ENCODE measurements around the gene AGBL1. TPM values are rescaled to one million over a fixed set of nuclear protein-coding genes. Genes with fewer than 3 reads are reported as not detected.

The AGBL1 gene
- total RNA-seq, 1 donor from 2014 or later, result not detected

DNA sequence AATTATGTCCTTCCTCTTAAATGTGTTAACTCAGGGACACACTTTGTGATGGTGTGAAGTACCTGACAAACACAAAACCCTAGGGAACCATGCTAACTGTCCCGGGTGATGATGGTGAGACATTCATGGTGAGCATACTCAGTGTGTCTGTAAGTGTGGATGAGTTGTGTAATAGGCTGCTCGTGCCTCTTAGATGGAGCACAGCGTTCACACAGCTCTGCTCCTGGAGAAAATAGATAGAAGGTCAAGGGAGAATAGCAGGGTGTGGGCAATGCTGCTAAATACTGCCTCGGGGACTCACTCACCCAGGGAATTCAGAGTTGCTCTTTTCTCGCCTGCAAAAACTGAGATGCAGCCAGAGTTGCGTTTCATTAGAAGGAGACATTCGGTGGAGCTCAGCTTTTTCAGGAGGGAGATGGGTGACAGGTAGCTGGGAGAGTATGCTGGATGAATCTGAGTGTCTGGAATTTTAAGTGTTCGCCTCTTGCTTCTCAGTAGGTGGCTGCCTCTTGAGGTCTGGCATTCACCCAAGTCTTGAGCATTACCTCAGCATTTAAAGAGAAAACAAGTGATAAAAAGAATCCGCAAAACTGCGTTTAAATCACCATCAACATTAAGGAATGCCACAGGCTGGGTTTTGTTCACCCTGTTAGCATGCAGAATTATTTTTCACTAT, 813.2 kb downstream of the AGBL1 start:
- intact Hi-C loops (cut with DNase I), result no loop called here
- DNase-seq (no peak), ATAC-seq (ENCODE audit: poor library complexity) (peak; percentile 46)

DNA sequence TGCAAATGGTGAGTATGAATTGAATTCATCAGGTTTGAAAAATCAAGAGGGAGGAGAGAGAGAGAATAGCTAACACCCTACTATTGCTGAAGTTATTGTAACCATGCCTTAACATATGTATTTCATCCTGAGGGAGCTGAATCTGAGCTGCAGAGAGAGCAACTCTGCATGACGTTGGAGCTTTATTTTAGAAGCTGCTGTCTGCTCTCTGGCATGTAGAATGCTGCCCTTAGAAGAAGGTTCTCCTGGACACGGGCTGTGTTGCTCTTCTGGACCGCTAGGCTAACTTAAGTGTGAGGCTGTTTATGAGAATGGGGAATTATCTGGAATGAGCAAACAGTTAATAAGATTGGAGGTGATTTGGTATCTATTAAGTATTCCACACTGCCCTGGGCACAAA, 814.6 kb downstream of the AGBL1 start:
- peak; percentile 89 for ATAC-seq (ENCODE audit: poor library complexity)

DNA sequence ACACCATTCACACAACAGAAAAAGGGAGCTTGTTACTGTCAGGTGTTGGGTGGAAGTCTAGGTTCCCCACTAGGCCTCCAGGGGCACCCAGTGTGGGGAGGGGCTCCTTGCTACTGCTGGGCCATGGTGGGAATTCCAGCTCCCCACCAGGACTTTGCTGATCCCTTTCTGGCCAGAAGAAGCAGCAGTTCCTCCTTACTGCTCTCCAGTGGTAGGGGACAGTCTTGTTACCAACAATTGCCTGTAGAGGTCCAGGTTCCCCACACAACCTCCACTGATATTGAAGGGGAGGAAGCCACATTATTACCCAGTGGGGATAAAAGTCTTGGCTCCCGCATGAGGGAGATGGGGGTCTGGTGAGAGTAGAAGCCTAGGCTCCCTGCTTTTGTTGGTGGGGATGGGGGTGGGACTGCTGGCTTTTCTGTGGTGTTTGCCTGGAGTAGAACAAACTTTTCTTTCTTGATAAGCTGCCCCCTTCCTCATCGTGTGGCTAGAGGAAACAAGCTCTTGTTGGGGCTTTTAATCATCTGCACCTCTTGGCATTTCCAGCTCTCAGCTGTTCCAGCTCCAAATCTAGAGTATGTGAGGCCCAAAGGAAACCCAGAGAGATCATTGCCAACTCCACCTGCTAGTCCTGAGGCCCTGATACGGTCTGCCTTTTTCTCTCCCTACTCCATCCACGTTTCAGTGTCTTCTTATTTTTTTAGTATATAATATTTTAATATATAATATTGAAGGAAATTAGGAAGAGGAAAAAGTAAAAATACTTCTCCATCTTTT, 824.2 kb downstream of the AGBL1 start:
- ATAC-seq (ENCODE audit: poor library complexity), result peak; percentile 63
- intact Hi-C loops (cut with DNase I), result no loop called here

More for the DNA sequence above, 814.6 kb downstream of the AGBL1 start:
- DNase-seq, result no peak
- intact Hi-C loops (cut with DNase I), result no loop called here

DNA sequence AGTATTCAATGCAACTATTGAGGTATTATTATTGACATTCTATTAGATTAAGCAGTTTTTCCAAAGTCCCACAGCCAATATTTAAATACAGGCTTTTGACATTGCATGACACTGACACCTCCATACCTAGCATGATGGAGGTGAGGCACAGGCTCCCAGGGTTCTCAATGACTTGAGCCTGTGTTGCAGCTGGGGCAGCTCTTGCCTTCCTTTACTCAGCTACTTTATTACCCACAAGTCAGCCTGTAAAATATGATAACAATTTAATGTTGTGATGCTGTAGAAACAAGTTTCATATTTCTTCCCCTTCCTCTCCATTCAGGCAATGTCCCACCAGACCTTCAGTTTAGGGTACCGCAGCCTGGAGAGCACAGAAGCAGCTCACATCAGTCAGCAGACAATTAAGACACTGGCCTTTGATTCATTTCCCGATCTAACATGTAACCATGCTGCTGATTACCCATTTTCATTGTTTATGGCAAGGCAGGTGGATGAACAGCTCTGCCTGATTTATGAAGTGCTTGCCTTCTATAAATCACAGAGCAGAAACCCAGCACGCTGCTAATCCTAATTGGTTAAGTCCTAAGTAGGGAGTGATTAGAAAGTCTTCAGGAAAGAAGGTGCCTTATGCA, 826.1 kb downstream of the AGBL1 start:
- intact Hi-C loops (cut with DNase I), result no loop called here
- ATAC-seq (ENCODE audit: poor library complexity), result no peak
- DNase-seq, result no peak

More for the DNA sequence above, 824.2 kb downstream of the AGBL1 start:
- DNase-seq, result no peak

DNA sequence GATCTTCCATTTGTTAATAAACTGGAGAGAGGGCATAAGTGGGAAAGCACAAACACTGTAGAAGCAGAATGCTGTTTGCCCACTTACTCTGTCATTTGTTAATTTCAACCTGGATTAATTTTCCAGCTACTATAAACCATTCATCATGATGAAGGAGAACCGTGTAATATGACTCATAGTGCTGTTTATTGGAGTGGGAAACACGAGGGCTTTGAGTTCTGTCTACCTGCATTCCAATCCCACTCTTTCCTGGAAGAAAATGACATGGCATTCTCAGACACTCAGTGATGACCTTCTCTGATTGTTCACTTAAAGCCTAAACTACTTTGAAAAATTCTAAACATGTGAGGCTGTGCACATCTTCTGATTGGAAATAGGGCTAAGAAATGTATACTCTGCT, 826.7 kb downstream of the AGBL1 start:
- intact Hi-C loops (cut with DNase I), result no loop called here
- DNase-seq (no peak), ATAC-seq (ENCODE audit: poor library complexity) (no peak)

DNA sequence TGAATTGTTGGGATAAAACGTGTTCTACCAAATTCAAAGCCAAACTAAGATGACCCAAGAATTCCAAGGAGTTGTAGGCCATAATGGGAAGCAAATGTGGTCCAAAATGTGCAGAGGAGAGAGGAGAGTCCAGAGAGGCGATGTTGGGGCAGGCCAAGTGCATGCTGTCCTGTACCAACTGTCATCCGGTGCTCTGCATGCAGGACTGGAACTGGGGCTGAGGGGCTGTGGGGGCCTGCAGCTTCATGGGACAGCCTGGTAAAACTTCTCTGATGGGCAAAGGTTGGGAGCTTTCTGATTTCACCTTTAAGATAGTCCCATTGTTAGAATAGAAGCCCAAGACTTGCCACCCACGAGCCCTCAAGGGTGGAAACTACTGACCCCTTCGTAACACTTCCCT, 831.4 kb downstream of the AGBL1 start:
- ATAC-seq (ENCODE audit: poor library complexity) (no peak), DNase-seq (no peak)
- intact Hi-C loops (cut with DNase I), result loop anchor here (10.0 kb wide), 1 partner anchor 1334 kb away; no protein-coding TSS in a partner anchor

DNA sequence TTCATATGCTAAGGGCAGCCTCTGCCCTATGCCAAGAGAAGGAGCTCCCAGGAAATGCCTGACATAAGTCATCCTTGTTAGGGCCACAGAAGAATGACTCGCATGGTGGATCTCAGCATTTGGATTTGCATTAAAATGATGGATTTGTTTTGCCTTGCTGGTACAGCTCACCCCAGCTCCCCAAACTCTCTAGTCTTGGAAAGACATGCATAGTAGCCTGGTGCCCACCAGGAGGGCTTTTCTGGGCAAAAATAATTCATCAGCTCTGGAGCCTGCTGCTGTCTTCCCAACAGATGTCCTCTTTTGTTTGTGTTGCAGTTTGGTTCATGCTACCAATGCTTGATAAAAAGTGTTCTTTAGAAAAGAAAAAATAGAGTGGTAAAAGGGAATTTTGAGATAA, 833.0 kb downstream of the AGBL1 start:
- ATAC-seq (ENCODE audit: poor library complexity) (no peak), DNase-seq (no peak)
- intact Hi-C loops (cut with DNase I), result loop anchor here (10.0 kb wide), 1 partner anchor 1332 kb away; no protein-coding TSS in a partner anchor

DNA sequence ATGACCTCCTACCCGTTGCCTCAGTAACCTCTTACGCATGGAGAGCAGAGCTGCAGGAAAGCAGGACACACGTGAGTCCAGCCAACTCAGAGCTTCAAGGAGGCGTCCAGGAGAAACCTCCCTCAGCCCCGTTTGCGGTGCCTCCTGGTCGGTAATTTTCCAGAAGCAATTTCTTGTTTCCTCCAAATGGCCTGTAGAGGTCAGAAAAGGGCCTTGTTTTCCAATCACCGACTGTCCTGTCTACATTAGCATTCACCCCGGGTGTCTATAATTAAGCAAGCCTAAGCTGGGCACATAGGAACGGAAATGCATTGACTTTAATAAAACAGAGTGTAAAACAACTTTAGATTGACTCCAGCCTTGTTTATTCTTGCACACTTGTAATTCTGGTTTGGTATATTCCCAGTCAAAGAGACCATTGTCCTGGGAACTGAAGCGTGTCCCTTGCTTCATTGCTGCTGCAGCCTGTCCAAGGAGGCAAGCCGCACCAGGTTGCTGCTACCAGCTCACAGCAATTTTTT, 836.2 kb downstream of the AGBL1 start:
- intact Hi-C loops (cut with DNase I), result loop anchor here (10.0 kb wide), 1 partner anchor 1329 kb away; no protein-coding TSS in a partner anchor
- peak; percentile 79 for ATAC-seq (ENCODE audit: poor library complexity)
- no peak for DNase-seq

DNA sequence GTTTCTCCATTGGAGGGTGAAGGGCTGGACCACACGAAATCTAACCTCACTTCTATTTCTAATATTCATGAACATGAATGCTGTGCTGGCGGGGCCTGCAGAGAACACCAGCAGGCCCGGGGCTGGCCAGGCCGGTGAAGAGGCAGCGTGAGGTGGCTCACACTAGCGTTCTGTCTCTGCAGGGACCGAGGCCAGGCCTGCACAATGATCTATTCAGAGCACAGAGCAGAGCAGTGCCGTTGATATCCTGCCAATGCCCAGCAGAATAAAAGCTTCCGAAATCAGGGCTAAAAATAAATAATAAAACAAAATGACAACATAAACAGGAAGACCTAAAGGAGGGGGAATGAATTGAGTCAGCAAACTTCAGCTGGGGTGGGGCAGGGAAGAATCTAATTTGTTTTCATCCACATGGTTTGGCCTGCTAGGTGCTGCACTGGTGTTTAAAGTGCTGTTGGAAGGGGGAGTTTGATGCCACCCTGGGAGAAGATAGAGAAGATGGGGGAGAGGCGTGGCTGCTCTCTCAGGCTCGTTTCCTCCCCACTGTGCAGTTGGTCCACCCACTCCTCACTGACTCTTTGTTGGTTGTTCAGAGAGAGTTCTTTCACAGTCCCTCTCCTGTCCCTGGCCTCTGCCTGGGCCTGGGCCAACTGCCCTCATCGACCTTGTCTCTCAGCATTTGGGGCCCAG, 837.1 kb downstream of the AGBL1 start:
- peak; percentile 75 for DNase-seq
- ATAC-seq (ENCODE audit: poor library complexity), result peak; percentile 94
- intact Hi-C loops (cut with DNase I), result loop anchor here (10.0 kb wide), 1 partner anchor 1328 kb away; no protein-coding TSS in a partner anchor

DNA sequence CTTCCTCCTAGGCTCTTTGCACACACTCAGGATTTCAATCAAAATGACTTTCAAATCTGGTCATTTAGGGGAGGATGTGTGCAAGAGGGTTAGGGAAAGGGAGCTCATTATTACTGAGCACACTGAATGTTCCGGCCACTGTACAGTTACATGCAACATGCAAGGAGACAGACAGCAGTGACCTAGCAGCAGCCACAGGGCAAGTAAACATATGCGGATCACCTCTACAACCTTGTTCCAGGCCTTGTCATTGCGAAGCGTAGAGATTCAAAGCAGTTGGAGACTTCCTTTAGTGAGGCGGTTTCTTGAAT, 837.6 kb downstream of the AGBL1 start:
- peak; percentile 12 for ATAC-seq (ENCODE audit: poor library complexity)
- intact Hi-C loops (cut with DNase I), result loop anchor here (10.0 kb wide), 1 partner anchor 1327 kb away; no protein-coding TSS in a partner anchor

DNA sequence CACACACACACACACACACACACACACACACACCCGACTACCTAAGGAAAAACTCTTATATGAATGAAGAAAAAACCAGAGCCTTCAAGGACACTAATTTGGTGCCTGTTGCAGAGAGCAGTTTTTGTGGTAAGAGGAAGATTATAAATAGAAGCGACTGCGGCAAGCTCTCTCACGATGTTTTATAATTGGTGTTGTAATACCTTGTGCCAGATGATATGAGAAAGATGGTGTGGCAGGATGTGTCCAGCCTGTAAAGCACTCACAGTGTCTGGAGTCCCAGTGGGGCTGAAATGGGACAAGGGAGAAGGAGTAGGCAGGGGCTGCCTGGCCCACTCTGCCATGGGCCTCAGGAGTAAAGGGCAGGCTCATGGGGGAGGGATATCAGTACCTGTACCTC, 839.9 kb downstream of the AGBL1 start:
- no peak for DNase-seq
- intact Hi-C loops (cut with DNase I), result loop anchor here (10.0 kb wide), 1 partner anchor 1325 kb away; no protein-coding TSS in a partner anchor
- peak; percentile 60 for ATAC-seq (ENCODE audit: poor library complexity)

More for the DNA sequence above, 837.6 kb downstream of the AGBL1 start:
- no peak for DNase-seq

DNA sequence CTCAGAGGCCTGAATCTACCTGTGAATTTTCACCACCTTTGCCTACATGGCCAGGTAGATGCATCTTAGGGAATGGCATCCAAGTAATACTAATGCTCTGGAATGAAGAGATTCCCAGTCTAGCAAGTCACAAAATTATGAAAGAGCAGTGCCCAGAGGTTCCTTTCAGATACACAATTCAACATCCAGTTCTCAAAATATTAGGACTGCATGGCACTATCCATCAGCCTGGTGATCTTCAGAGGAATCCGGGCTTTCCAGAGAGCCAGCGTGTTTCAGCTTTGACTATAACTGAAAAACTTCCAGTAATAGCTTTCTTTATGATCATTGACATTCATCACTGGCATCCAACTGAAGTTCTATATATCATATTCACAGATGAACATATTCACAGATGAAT, 849.8 kb downstream of the AGBL1 start:
- intact Hi-C loops (cut with DNase I), result no loop called here
- DNase-seq (no peak), ATAC-seq (ENCODE audit: poor library complexity) (no peak)

DNA sequence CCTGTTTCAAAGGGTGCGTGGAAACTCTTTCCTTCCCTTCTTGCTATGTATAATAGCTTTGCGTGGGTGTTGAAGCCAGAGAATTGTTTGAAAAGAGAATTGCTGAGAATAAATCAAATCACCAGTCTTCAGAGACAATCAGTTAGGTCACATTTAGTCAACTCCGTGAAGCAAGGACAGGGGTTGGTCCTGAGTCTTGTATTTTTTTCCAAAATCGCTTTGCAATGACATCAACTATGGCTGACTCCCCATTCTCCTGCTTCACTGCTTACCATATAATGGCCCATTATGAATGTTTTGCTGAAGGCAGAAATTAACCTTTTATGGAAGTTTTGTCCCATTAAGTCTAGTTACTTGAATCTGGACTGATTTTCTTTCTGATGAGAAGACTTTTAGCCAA, 852.8 kb downstream of the AGBL1 start:
- ATAC-seq (ENCODE audit: poor library complexity), result no peak
- no peak for DNase-seq
- intact Hi-C loops (cut with DNase I), result no loop called here

DNA sequence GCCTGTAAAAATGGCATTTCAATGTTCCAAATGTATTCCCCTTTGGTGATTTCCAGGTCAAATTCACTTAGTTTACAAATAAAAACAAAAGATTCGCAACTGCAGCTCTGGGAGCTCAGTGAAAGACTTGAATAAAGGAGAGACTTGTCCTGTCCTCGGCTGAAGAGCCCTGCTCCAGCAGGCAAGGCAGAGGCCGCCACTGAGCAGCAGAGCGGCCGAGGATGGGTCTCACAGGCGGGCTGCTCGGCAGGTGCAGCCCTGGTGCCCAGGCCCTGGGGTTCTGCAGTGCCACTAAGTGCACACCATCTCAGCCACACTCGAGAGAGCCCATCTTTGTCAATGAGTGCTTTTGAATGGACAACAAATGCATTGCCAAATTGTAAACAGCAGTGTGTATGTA, 856.2 kb downstream of the AGBL1 start:
- ATAC-seq (ENCODE audit: poor library complexity) (no peak), DNase-seq (no peak)
- intact Hi-C loops (cut with DNase I), result no loop called here

DNA sequence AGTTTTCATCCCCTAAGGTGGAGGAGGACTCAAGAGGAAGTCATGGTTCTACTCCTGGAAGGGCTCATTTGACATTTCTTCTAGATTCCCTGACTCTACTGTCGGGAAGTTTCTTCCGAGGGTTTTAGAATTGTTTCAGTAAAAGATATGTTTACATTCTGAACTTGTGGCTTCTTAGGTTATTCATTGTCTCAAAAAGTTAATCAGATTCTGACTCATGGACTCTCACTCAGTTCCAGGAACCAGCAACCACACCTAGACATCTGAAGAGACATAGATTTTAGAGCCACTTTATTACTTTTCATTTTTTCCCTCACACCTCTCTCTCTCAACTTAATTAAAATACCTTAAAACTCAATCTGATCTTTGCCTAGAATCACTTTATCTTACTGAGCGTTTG, 862.6 kb downstream of the AGBL1 start:
- intact Hi-C loops (cut with DNase I), result no loop called here
- DNase-seq (no peak), ATAC-seq (ENCODE audit: poor library complexity) (no peak)

DNA sequence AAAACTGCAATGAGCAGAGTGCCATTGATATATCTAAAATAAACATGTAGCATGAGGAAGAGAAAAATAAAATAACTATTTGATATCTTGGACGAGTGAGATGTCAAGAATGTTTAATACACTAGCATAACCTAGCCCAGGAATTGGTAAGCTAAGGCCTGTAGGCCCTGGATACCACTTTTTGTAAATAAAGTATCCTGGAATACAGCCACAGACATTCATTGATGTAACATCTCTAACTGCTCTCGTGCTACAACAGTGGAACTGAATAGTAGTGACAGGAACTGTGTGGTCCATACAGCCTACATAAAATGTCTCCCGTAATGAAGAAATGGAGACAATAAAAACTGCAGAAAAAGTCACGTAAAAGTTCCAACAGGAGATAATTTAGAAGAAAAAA, 869.0 kb downstream of the AGBL1 start:
- intact Hi-C loops (cut with DNase I), result no loop called here
- DNase-seq (no peak), ATAC-seq (ENCODE audit: poor library complexity) (no peak)

DNA sequence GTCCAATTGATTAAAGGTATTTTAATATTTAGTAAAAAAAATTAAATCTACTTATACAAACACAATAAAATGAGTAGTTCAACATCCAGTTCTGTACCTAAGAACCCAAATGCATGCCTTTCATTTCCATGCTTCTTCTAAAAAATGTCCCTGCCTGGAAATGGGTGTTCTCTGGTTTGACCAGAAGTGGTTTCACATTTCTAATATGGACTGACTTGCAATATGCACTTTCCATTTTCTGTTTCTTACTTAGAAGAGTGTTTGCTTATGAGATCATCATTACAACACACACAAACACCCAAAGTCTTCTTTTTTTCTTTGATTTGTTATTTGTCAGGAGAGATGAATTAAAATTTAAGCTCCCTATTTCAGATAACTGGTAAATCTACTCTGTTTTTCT, 879.6 kb downstream of the AGBL1 start:
- intact Hi-C loops (cut with DNase I), result no loop called here
- no peak for ATAC-seq (ENCODE audit: poor library complexity)
- no peak for DNase-seq

DNA sequence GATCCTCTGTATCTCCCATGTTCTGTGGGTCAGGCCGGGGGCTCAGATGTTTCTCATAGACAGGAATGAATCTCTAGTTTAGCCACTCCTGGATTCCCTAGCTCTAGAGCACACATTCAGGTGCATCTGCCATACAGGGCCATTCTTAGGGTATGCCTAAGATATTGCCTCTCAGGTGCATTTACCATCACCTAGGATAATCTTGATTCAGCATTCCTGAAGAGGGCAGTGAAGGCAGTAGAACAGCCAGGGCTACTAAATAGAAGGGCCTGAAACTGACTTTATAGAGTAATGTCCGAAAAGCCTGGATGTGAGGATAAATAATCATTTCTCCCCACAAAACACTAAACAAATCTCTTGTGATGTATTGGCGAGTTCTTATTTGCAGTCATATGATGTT, 882.0 kb downstream of the AGBL1 start:
- intact Hi-C loops (cut with DNase I), result no loop called here

DNA sequence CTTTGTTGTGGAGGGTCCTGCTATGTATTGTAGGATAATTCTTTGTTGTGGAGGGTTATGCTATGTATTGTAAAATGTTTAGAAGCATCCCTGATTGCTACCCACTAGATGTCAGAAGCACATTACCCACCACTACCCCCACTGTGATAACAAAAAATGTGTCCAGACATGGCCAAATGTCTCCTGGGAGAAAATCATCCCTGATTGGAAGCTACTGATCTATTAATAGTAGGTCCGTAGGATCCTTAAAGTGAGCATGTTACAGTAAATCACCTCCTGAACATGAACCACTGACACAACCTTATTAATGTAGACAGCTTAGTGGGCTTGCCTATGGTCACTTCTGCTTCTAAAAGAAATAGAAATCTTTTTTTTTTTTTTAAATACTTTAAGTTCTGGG, 884.6 kb downstream of the AGBL1 start:
- ATAC-seq (ENCODE audit: poor library complexity), result no peak
- intact Hi-C loops (cut with DNase I), result no loop called here
- DNase-seq, result no peak

More for the DNA sequence above, 882.0 kb downstream of the AGBL1 start:
- DNase-seq, result no peak
- ATAC-seq (ENCODE audit: poor library complexity), result no peak

Measured in Right ventricle myocardium superior (tissue), 1 donor.